ENCODE measurements around the gene NCR2.
"Not testable (repeated sequence)": the region's sequence is repeated elsewhere in the genome, so short reads cannot be mapped to it uniquely, and the experiment has no call there.

Gene NCR2, protein sequence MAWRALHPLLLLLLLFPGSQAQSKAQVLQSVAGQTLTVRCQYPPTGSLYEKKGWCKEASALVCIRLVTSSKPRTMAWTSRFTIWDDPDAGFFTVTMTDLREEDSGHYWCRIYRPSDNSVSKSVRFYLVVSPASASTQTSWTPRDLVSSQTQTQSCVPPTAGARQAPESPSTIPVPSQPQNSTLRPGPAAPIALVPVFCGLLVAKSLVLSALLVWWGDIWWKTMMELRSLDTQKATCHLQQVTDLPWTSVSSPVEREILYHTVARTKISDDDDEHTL

DNA sequence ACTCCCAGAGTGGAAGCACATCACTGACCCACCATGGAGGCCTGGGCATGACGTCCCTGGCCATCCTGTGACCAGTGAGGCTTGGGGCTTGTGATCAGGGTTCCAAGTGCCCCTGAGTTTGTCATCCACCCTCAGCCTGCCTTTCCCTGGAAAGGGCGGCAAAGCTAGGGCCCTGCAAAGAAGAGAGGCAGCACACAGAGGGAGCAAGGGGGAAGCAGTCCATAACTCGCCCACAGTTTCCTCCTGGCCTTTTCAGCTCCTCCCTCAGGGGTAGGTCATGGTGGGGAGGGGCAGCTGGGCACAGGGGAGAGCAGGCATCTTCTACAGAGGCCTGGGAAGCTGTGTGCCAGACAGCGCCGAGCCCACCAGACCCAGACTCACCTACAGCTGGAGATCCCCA, at the start of gene NCR2:
NCR2 (plus strand) TSS at position 313 of the 400 bp plus-strand sequence. CDS start 269 bp downstream, outside the sequence.
- Histone ChIP-seq H3K4me1 (ENCODE audit: insufficient read depth, low read length) (no peaks in the 10 kb centered on the region), H2AFZ (ENCODE audit: low read depth, low read length) (no peak within 1 kb of the TSS), H3K36me3 (ENCODE audit: insufficient read depth, low read length) (no peaks in the 10 kb centered on the region), H3K4me3 (ENCODE audit: low read length) (no peak within 1 kb of the TSS), H3K27me3 (ENCODE audit: insufficient read depth, low read length) (peaks cover 10% of the 10 kb centered on the region), H3K9me3 (ENCODE audit: low read length) (no peaks in the 10 kb centered on the region)

DNA sequence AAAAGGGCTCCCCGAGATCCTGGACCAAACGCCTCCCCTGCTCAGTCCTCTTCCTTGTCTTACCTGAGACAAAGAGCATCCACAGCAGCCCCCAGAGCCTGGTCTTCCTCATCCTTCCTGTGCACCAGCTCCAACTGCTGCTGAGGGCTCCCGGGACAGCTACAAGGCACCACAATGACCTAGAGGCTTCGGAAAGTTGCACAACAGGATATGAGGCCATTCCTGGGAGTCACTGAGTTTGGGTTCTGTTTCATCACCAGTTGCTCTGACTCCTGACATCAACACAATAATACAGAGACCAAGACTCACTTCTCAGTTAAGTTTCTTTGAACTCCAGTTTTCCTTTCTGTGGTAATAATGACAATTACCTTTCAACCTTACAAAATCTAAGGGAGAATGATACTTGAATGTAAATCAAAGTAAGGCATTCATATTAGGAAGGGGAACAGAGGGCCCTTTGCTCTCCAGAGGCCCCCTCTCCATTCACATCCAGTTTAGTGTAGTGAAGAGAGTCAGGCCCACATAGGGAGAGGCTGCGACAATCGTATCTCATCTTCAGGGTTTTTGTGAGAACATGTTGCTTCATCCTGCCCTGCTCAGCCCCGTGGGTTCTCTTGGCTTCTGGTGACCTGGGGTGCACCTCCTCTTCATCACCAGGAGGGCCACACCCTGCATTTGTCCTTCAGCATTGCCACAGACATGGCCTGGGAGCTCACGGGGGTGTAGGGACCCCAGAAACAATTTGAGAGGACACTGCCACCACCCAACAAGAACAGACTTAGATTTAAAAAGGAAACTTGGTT, 48.7 kb upstream of the NCR2 start, which contains the start of gene TREM1:
TREM1 (minus strand) TSS at position 139 of the 803 bp plus-strand sequence; CDS start at position 112, 27 bp downstream.
- no peaks in the 10 kb centered on the region for H3K36me3 ChIP-seq (ENCODE audit: insufficient read depth, low read length)
- no peaks in the 10 kb centered on the region for H3K27me3 ChIP-seq (ENCODE audit: insufficient read depth, low read length)
- H2AFZ ChIP-seq (ENCODE audit: low read depth, low read length) = no peak within 1 kb of the TSS
- H3K4me1 ChIP-seq (ENCODE audit: insufficient read depth, low read length) = peaks cover 27% of the 10 kb centered on the region
- H3K9me3 ChIP-seq (ENCODE audit: low read length) = no peaks in the 10 kb centered on the region
- H3K4me3 ChIP-seq (ENCODE audit: low read length) = no peak within 1 kb of the TSS

DNA sequence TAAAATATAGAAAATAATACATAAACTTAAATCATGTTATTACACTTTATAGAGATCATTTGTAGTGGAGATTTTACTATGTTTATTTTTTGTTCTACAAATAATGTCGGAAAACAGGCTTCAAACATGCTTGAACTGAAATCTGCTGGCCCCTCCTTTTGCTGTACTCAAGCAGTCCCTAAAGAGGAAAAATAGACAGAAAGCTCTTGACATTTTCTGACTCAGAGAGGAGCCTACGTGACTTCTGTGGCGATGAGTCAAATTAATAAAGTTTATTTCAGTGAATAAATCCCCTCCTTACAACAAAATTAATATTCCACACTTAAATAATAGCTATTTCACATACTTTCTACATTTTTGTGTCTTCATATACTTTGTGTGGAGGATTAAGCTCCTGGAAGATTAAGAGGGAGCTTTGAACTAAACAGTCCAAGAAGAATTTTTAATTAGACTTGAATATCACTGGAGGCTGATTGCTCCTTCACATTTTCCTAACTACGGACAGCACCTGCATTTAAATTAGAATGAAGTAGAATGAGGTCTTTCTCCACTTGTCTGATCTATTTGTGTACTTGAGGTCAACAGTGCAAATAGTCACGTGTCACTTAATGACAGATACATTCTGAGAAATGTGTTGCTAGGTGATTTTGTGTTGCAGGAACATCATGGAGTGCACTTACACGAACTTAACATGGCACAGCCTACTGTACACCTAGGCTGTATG, 47.2 kb upstream of the NCR2 start:
- H3K4me3 ChIP-seq (ENCODE audit: low read length) = no peak overlapping the region
- no peaks in the 10 kb centered on the region for H3K9me3 ChIP-seq (ENCODE audit: low read length)
- H3K27me3 ChIP-seq (ENCODE audit: insufficient read depth, low read length) = no peaks in the 10 kb centered on the region
- no peak overlapping the region for H2AFZ ChIP-seq (ENCODE audit: low read depth, low read length)
- H3K4me1 ChIP-seq (ENCODE audit: insufficient read depth, low read length) = peaks cover 27% of the 10 kb centered on the region
- no peaks in the 10 kb centered on the region for H3K36me3 ChIP-seq (ENCODE audit: insufficient read depth, low read length)

DNA sequence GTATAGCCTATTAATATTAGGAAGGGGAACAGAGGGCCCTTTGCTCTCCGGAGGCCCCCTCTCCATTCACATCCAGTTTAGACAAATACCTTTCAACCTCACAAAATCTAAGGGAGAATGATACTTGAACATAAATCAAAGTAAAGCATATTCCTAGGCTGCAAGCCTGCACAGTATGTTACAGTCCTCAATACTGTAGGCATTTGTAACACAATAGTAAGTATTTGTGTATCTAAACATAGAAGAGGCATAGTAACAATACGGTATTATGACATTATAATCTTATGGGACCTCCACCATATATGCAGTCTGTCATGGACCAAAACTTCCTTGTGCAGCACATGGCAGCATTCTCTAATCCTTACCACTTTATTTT, 46.7 kb upstream of the NCR2 start:
- H3K27me3 ChIP-seq (ENCODE audit: insufficient read depth, low read length) = no peaks in the 10 kb centered on the region
- H3K36me3 ChIP-seq (ENCODE audit: insufficient read depth, low read length) = no peaks in the 10 kb centered on the region
- H3K4me3 ChIP-seq (ENCODE audit: low read length) = no peak overlapping the region
- H3K9me3 ChIP-seq (ENCODE audit: low read length) = no peaks in the 10 kb centered on the region
- H3K4me1 ChIP-seq (ENCODE audit: insufficient read depth, low read length) = peaks cover 27% of the 10 kb centered on the region
- no peak overlapping the region for H2AFZ ChIP-seq (ENCODE audit: low read depth, low read length)

DNA sequence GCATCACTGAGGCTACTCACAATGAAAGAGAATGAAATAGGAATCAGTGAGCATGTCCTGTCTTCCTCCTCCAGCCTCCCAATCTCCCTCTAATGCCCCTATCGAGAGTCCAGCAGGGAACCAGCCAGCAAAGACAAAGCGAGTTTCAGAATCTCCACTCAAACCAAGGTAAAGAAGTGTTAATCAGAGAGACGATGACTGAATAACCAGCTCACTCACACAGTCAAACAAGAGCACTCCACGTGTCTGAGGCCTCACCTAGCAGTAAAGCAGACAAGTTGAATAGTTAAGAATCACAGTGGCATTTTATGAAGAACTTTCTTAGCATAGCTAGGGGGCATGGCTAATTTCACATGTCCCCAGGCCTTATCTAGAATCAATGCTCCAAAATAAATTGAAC, 45.6 kb upstream of the NCR2 start:
- H3K4me1 ChIP-seq (ENCODE audit: insufficient read depth, low read length) = peaks cover 27% of the 10 kb centered on the region
- no peak overlapping the region for H2AFZ ChIP-seq (ENCODE audit: low read depth, low read length)
- no peak overlapping the region for H3K4me3 ChIP-seq (ENCODE audit: low read length)
- no peaks in the 10 kb centered on the region for H3K36me3 ChIP-seq (ENCODE audit: insufficient read depth, low read length)
- H3K27me3 ChIP-seq (ENCODE audit: insufficient read depth, low read length) = no peaks in the 10 kb centered on the region
- H3K9me3 ChIP-seq (ENCODE audit: low read length) = no peaks in the 10 kb centered on the region

DNA sequence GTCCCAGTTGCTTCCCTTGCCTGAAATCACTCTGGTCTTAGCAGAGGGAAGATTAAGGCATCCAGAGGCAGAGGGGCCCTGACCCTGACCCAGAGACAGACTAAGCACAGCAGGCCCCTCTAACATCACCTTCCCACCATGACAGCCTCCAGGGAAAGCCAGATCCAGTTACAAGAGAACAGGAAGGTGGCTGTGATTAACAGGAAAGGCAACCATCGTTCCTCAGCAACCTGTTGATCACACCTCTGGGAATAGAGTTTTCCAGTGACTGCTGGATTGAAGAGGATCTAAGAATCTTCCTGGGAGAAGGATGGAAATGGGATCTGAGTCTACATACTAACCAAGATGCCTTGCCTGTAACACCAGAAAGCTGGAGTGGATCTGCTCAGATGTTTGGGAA, 43.7 kb upstream of the NCR2 start:
- Histone ChIP-seq H3K27me3 (ENCODE audit: insufficient read depth, low read length) (no peaks in the 10 kb centered on the region), H3K4me1 (ENCODE audit: insufficient read depth, low read length) (peaks cover 24% of the 10 kb centered on the region), H3K9me3 (ENCODE audit: low read length) (no peaks in the 10 kb centered on the region), H3K4me3 (ENCODE audit: low read length) (no peak overlapping the region), H2AFZ (ENCODE audit: low read depth, low read length) (no peak overlapping the region), H3K36me3 (ENCODE audit: insufficient read depth, low read length) (no peaks in the 10 kb centered on the region)

DNA sequence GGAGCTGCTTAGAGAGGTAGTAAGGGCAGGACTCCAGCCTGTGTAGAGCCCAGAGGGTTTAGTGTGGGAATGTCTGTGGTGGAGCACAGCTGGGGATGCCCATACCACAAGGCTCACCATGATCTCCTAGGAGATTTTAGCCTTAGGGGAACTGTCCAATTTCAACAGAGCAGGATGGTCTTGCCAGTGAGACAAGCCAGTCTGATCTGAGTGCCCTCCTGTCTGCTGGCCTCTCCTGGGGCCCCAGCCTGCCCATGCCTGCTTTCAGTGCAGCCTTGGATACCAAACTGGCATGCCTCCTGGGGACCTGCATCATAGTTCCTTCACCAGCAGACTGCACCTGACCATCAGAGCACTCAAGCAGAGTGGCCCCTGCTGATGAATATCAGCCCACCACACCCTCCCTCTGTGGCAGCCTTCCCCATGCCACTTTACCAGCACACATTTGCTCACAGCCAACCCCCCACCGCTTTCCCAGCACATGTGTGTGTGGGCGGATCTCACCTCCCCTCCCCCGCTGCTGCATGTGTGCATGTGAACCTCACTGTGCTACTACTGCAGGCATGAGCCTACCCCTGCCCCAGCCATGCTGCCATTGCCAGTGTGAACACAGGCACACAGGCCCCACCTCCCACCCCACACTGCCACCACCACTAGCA, 41.1 kb upstream of the NCR2 start:
- Histone ChIP-seq H3K36me3 (ENCODE audit: insufficient read depth, low read length) (no peaks in the 10 kb centered on the region), H2AFZ (ENCODE audit: low read depth, low read length) (no peak overlapping the region), H3K4me1 (ENCODE audit: insufficient read depth, low read length) (no peaks in the 10 kb centered on the region), H3K27me3 (ENCODE audit: insufficient read depth, low read length) (no peaks in the 10 kb centered on the region), H3K4me3 (ENCODE audit: low read length) (no peak overlapping the region), H3K9me3 (ENCODE audit: low read length) (no peaks in the 10 kb centered on the region)

DNA sequence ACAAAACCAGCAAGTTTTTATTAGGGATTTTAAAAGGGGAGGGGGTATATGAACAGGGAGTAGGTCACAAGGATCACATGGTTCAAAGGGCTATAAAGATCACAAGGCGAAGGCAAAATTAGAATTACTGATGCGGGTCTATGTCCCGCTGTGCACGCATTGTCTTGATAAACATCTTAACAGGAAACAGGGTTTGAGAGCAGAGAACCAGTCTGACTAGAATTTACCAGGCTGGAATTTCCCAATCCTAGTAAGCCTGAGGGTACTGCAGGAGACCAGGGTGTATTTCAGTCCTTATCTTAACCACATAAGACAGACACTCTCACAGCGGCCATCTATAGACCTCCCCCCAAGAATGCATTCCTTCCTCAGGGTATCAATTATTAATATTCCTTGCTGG, 38.2 kb upstream of the NCR2 start:
- H3K4me1 ChIP-seq (ENCODE audit: insufficient read depth, low read length); H2AFZ ChIP-seq (ENCODE audit: low read depth, low read length); H3K27me3 ChIP-seq (ENCODE audit: insufficient read depth, low read length): not testable (repeated sequence)

DNA sequence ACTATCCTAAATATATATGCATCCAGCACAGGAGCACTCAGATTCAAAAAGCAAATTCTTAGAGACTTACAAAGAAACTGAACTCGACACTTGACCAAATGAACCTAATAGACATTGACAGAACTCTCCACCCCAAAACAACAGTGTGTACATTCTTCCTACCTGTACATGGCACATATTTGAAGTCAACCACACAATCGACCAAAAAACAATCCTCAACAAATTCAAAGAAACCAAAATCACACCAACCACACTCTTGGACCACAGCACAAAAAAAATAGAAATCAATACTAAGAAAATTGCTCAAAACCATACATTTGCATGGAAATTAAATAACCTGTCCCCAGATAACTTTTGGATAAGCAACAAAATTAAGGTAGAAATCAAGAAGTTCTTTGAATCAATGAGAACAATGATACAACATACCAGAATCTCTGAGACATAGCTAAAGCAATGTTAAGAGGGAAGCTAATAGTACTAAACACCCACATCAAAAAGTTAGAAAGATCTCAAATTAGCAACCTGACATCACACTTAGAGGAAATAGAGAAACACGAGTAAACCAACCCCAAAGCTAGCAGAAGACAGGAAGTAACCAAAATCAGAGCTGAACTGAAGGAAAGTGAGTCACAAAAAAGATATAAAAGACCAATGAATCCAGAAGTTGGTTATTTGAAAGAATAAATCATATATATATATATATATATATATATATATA, 36.5 kb upstream of the NCR2 start:
- no peaks in the 10 kb centered on the region for H3K9me3 ChIP-seq (ENCODE audit: low read length)

More for the DNA sequence above, 38.2 kb upstream of the NCR2 start:
- not testable (repeated sequence) for H3K9me3 ChIP-seq (ENCODE audit: low read length); H3K4me3 ChIP-seq (ENCODE audit: low read length); H3K36me3 ChIP-seq (ENCODE audit: insufficient read depth, low read length)

DNA sequence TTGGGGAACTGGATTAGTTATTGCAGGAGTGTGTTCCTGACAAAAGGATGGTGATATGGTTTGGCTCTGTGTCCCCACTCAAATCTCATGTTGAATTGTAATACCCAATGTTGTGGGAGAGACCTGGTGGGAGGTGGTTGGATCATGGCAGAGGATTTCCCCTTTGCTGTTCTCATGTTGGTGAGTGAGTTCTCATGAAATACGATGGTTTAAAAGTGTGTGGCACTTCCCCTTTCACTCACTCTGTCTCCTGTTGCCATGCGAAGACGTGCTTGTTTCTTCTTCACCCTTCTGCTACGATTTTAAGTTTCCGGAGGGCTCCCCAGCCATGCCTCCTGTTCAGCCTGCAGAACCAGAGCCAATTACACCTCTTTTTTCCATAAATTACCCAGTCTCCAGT, 32.8 kb upstream of the NCR2 start:
- Histone ChIP-seq H3K36me3 (ENCODE audit: insufficient read depth, low read length) (no peaks in the 10 kb centered on the region), H3K27me3 (ENCODE audit: insufficient read depth, low read length) (no peaks in the 10 kb centered on the region), H3K9me3 (ENCODE audit: low read length) (no peaks in the 10 kb centered on the region), H3K4me3 (ENCODE audit: low read length) (no peak overlapping the region), H2AFZ (ENCODE audit: low read depth, low read length) (no peak overlapping the region), H3K4me1 (ENCODE audit: insufficient read depth, low read length) (no peaks in the 10 kb centered on the region)

More for the DNA sequence above, 36.5 kb upstream of the NCR2 start:
- no peak overlapping the region for H2AFZ ChIP-seq (ENCODE audit: low read depth, low read length)
- H3K27me3 ChIP-seq (ENCODE audit: insufficient read depth, low read length) = no peaks in the 10 kb centered on the region
- no peaks in the 10 kb centered on the region for H3K36me3 ChIP-seq (ENCODE audit: insufficient read depth, low read length)
- H3K4me3 ChIP-seq (ENCODE audit: low read length) = no peak overlapping the region
- H3K4me1 ChIP-seq (ENCODE audit: insufficient read depth, low read length) = no peaks in the 10 kb centered on the region

DNA sequence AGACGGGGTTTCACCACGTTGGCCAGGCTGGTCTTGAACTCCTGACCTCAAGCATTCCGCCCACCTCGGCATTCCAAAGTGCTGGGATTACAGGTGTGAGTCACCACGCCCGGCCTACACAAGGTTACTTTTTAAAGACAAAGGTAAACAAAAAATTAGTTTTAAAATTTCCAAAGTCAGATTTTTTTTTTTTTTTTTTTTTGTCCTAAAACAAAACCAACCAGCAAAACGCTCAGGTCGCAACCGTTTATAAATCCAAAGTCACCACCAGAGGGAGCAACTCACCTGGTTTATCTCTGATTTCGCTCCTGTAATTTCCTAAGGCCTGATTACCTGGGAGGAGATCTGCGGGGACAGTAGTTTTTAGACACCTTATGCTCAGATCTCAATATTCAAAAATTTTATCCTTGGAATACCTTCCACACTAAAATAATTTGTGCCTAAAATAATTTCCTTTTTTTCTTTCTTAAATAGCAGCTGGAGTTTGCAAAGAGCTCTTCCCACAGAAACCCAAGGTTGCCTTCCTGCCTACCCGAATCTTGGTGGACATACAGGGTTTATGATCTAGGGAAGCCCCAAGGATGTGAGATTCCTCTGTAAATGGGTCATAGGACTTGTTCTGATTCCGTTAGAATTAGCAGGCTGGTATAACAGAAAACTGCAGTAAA, 29.1 kb upstream of the NCR2 start:
- H2AFZ ChIP-seq (ENCODE audit: low read depth, low read length) = no peak overlapping the region
- H3K4me1 ChIP-seq (ENCODE audit: insufficient read depth, low read length) = no peaks in the 10 kb centered on the region
- H3K36me3 ChIP-seq (ENCODE audit: insufficient read depth, low read length) = no peaks in the 10 kb centered on the region
- peaks cover 7% of the 10 kb centered on the region for H3K27me3 ChIP-seq (ENCODE audit: insufficient read depth, low read length)
- H3K4me3 ChIP-seq (ENCODE audit: low read length) = no peak overlapping the region
- H3K9me3 ChIP-seq (ENCODE audit: low read length) = no peaks in the 10 kb centered on the region

DNA sequence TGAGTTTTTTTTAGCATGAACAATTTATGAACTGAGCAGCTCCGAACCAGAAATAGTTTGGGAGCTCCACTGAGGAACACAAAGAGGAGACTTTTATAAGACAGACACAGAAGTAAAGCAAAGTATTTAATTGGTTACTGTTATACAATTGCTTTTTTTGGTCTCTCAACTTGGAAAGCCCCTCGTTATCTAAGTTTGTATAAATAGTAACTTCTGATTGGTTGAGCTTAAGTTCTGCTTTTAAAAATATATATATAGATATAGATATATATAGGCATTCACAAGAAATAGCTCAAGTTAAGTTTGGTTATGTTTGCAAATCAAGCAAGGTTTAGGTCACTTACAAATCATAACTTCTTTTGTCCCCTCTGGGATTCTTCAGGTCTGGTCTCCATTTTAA, 20.2 kb upstream of the NCR2 start:
- Histone ChIP-seq H2AFZ (ENCODE audit: low read depth, low read length) (no peak overlapping the region), H3K27me3 (ENCODE audit: insufficient read depth, low read length) (peaks cover 3% of the 10 kb centered on the region), H3K4me1 (ENCODE audit: insufficient read depth, low read length) (no peaks in the 10 kb centered on the region), H3K36me3 (ENCODE audit: insufficient read depth, low read length) (no peaks in the 10 kb centered on the region), H3K9me3 (ENCODE audit: low read length) (no peaks in the 10 kb centered on the region), H3K4me3 (ENCODE audit: low read length) (no peak overlapping the region)
